A549 (cell line): ENCODE measurements around the gene ANKRD63. TPM values are rescaled to one million over a fixed set of nuclear protein-coding genes. Genes with fewer than 3 reads are reported as not detected.

Experiments
- ATAC-seq, 2 experiments: fragments of 200-7000 bp in 1 of 2; fragments of >200 bp in 1 of 2; cut with Nextera tagmentation in 1 of 2; cut with Tn5 transposase in 1 of 2; 3 replicates each; pipeline versions ENCODE4 v1.8.0 to v1.9.1; 2018 to 2020; ENCODE audit warnings: mild to moderate bottlenecking in 1 of 2, moderate library complexity in 1 of 2
- CTCF ChIA-PET: fragments of 300-600 bp; sonication (Branson Sonifier 250); formaldehyde crosslinking; extraction: SDS; loops from one replicate; lab custom pipeline; 2021; ENCODE audit warnings: antibody characterized with exemption, inconsistent platforms; lab: Yijun Ruan, JAX
- POLR2A ChIA-PET: fragments of 350-600 bp; formaldehyde crosslinking; extraction: SDS; loops from one replicate; lab custom pipeline; 2021; ENCODE audit warnings: antibody characterized with exemption, inconsistent platforms; lab: Yijun Ruan, JAX
- DNase-seq, 2 experiments: peaks; one replicate each; pipeline versions ENCODE4 v3.0.0 to v3.0.0-alpha.2; 2011 to 2016; ENCODE audit warnings: low read depth in 1 of 2, low spot score in 1 of 2
- FAIRE-seq: peaks from 2 replicates; lab custom pipeline; 2011; peaks lifted over from hg19 to GRCh38; lab: Jason Lieb, UNC
- H3K27ac ChIP-seq, 2 experiments: fragments of >200 bp; sonication (Bioruptor Twin); formaldehyde crosslinking; 3 replicates each; pipeline ENCODE4 v1.5.1; 2016 to 2017
- H3K4me1 ChIP-seq: fragments of >200 bp; sonication (Bioruptor Twin); formaldehyde crosslinking; 3 replicates; pipeline ENCODE4 v1.6.1; 2016
- H3K4me2 ChIP-seq: fragments of >200 bp; sonication (Bioruptor Twin); formaldehyde crosslinking; 3 replicates; pipeline ENCODE4 v1.6.1; 2016
- H3K4me3 ChIP-seq: fragments of >200 bp; sonication (Bioruptor Twin); formaldehyde crosslinking; 3 replicates; pipeline ENCODE4 v1.5.1; 2016
- H3K9me3 ChIP-seq: fragments of >200 bp; sonication (Bioruptor Twin); formaldehyde crosslinking; 3 replicates; pipeline ENCODE4 v1.6.1; 2016
- CBX2 ChIP-seq: fragments of 200-600 bp; sonication (generic); IDR thresholded peaks from 2 replicates; pipeline ENCODE4 v1.6.1; 2016; ENCODE audit warnings: low read depth, mild to moderate bottlenecking, borderline replicate concordance
- CBX8 ChIP-seq: fragments of 200-600 bp; sonication (generic); IDR thresholded peaks from 2 replicates; pipeline ENCODE4 v1.6.1; 2016
- CEBPB ChIP-seq, 2 experiments: fragments of >200 bp in 1 of 2; sonication (Bioruptor Twin) in 1 of 2; formaldehyde crosslinking in 1 of 2; IDR thresholded peaks; 2 replicates each; pipeline ENCODE4 v1.6.1; 2012 to 2016
- EP300 ChIP-seq, 2 experiments: fragments of >200 bp; sonication (Bioruptor Twin); formaldehyde crosslinking; IDR thresholded peaks; 2 replicates in 1 of 2; 3 replicates in 1 of 2; pipeline ENCODE4 v1.6.1; 2016 to 2017
- ESRRA ChIP-seq: fragments of 150-350 bp; IDR thresholded peaks from 2 replicates; pipeline ENCODE4 v1.6.1; 2014; ENCODE audit warnings: mild to moderate bottlenecking, low read length, borderline replicate concordance
- FOXS1 ChIP-seq: fragments of 250-450 bp; sonication (Bioruptor Pico); IDR thresholded peaks from 2 replicates; pipeline ENCODE4 v1.5.0; 2020; ENCODE audit warnings: mild to moderate bottlenecking, moderate library complexity
- GATA3 ChIP-seq: IDR thresholded peaks from 2 replicates; pipeline ENCODE4 v1.6.1; 2012; ENCODE audit warnings: borderline replicate concordance
- HOXB5 ChIP-seq: fragments of 250-450 bp; sonication (Bioruptor Pico); IDR thresholded peaks from 2 replicates; pipeline ENCODE4 v1.5.0; 2020; ENCODE audit warnings: mild to moderate bottlenecking, moderate library complexity
- JUN ChIP-seq, 2 experiments: fragments of >200 bp; sonication (Bioruptor Twin); formaldehyde crosslinking; IDR thresholded peaks; 2 replicates in 1 of 2; 3 replicates in 1 of 2; pipeline ENCODE4 v1.6.1; 2016 to 2017
- KDM5A ChIP-seq: fragments of 200-600 bp; sonication (generic); IDR thresholded peaks from 2 replicates; pipeline ENCODE4 v1.6.1; 2016; ENCODE audit warnings: antibody characterized with exemption, mild to moderate bottlenecking
- MAFK ChIP-seq: fragments of 450-650 bp; IDR thresholded peaks from 2 replicates; pipeline ENCODE4 v1.6.1; 2014; ENCODE audit not compliant: partially characterized antibody
- MAZ ChIP-seq: fragments of 150-350 bp; IDR thresholded peaks from 2 replicates; pipeline ENCODE4 v1.6.1; 2014; ENCODE audit warnings: antibody characterized with exemption, low read depth, low read length, borderline replicate concordance
- NFE2L2 ChIP-seq: fragments of 150-350 bp; conservative IDR thresholded peaks from 2 replicates; pipeline ENCODE4 v1.6.1; 2014; ENCODE audit warnings: low read length
- NPAS2 ChIP-seq: fragments of 250-450 bp; sonication (Bioruptor Pico); IDR thresholded peaks from 2 replicates; pipeline ENCODE4 v1.8.0; 2022; ENCODE audit warnings: mild to moderate bottlenecking, moderate library complexity, borderline replicate concordance
- RARB ChIP-seq: fragments of 250-450 bp; sonication (Bioruptor Pico); IDR thresholded peaks from 2 replicates; pipeline ENCODE4 v1.8.0; 2021; ENCODE audit warnings: mild to moderate bottlenecking, moderate library complexity
- RNF2 ChIP-seq: fragments of 200-600 bp; sonication (generic); IDR thresholded peaks from 2 replicates; pipeline ENCODE4 v1.6.1; 2016; ENCODE audit warnings: low read depth, mild to moderate bottlenecking, antibody characterized with exemption, moderate library complexity, borderline replicate concordance
- TFCP2L1 ChIP-seq: fragments of 250-450 bp; sonication (Bioruptor Pico); IDR thresholded peaks from 2 replicates; pipeline ENCODE4 v1.5.0; 2021; ENCODE audit warnings: mild to moderate bottlenecking
- ZC3H11A ChIP-seq: fragments of 450-650 bp; IDR thresholded peaks from 2 replicates; pipeline ENCODE4 v1.6.1; 2014; ENCODE audit warnings: antibody characterized with exemption, mild to moderate bottlenecking
- ZFP36 ChIP-seq: fragments of 450-650 bp; IDR thresholded peaks from 2 replicates; pipeline ENCODE4 v1.6.1; 2014; ENCODE audit warnings: borderline replicate concordance; ENCODE audit not compliant: partially characterized antibody
- WGBS: methylation state at CpG from one replicate; pipeline ENCODE4 v1.1.6; 2017; ENCODE audit errors: missing lambda C conversion rate; 5-methylcytosine and 5-hydroxymethylcytosine counted together
- polyA plus RNA-seq, 4 experiments: library from polyadenylated mRNA; depleted of rRNA in 3 of 4; stranded (reverse); fragments of >200 nt; fragmentation: RNase III in 1 of 4; extraction: RNeasy Plus Mini Kit Qiagen cat#74134 plus additional on column Dnase treatment in 1 of 4; gene quantifications; 2 replicates in 3 of 4; 3 replicates in 1 of 4; pipeline ENCODE4 v1.2.3, GENCODE V29; 2011 to 2017
- TF ChIP-seq, protein P1 (sequence below): IDR thresholded peaks from 2 replicates; pipeline ENCODE4 v1.6.1; 2012
- TF ChIP-seq, protein P2 (sequence below): IDR thresholded peaks from 2 replicates; pipeline ENCODE4 v1.6.1; 2012
- TF ChIP-seq, protein P3 (sequence below): fragments of >200 bp; sonication (Bioruptor Twin); formaldehyde crosslinking; IDR thresholded peaks from 3 replicates; pipeline ENCODE4 v1.6.1; 2016

Gene ANKRD63
- polyA plus RNA-seq, 2 of the 4 experiments (the other 2 are of a cell fraction), result 0.25 TPM; not detected in 1

DNA sequence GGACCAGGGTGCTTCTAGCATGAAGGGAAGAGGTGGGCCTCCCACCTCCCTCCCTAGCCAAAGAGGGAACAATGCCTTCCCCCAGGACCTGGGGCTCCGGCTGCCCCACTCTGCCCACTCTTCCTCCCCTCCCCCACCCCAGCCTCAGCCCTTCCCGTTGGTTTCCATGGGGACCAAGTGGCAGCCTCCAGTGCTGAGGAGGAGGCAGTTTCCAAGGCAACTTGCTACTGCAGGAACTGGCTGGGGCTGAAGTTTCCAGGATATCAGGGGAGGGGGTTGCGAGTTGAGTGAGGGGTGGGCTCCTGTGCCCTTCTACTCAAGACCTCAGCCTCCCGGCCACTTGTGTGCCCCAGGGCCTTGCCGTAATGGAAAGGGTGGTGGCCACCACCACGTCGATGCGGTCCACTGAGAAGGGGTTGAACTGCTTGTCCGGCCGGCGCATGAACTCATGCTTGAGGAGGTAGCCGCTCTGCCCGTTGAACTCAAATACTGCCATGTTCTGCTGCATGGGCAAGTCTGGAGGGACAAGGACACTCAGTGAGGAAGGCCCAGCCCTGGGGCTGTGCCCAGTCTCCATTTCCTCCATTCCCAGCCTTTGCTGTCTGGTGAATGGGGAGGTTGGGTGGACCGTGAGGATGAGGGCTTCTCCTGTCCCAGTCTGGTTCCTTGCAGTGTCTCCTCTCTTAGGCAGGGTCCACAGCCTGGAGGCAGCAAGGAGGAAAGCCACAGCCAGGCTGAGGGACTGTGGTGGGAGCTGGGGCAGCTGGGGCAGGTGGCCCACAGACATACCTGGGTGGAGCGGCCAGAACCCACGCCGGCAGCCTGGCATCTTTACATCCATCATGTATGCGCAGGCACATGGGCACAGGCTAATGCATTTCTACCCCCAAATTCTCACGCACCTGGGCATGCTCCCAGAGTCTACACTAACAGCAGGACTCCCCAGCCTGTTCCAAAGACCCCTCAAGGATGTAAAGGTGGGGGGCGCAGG, 11.3 kb upstream of the ANKRD63 start:
- Histone ChIP-seq H3K4me3 (no peak overlapping the region), H3K9me3 (no peaks in the 10 kb centered on the region), H3K4me2 (no peak overlapping the region), H3K4me1 (0 out of 3 replicates have a peak, but pooled peaks cover 2% of the 10 kb centered on the region), H3K27ac (no peak overlapping the region)
- FAIRE-seq (no peak), DNase-seq (no peak), ATAC-seq (no peak)
- ChIA-PET POLR2A (no interaction called here), CTCF (interaction anchor here (1.0 to 7.2 kb wide), 7 partner anchors 15 to 27 kb away, joined by 3 to 55 read pairs (median 19); partner anchors contain the start of genes INAFM2 and PLCB2)
- no peak for TF ChIP-seq TFCP2L1 (CRISPR knock-in tag)
- no peak for TF ChIP-seq GATA3
- TF ChIP-seq, protein P1, sequence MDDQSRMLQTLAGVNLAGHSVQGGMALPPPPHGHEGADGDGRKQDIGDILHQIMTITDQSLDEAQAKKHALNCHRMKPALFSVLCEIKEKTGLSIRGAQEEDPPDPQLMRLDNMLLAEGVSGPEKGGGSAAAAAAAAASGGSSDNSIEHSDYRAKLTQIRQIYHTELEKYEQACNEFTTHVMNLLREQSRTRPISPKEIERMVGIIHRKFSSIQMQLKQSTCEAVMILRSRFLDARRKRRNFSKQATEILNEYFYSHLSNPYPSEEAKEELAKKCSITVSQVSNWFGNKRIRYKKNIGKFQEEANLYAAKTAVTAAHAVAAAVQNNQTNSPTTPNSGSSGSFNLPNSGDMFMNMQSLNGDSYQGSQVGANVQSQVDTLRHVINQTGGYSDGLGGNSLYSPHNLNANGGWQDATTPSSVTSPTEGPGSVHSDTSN, result no peak
- TF ChIP-seq, protein P2, sequence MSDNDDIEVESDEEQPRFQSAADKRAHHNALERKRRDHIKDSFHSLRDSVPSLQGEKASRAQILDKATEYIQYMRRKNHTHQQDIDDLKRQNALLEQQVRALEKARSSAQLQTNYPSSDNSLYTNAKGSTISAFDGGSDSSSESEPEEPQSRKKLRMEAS, result no peak
- no peak for TF ChIP-seq CEBPB (IDR thresholded peaks at IDR 0.05)
- TF ChIP-seq RNF2, result no peak
- no peak for TF ChIP-seq NFE2L2
- no peak for TF ChIP-seq ESRRA
- TF ChIP-seq ZFP36, result no peak
- no peak for TF ChIP-seq HOXB5 (CRISPR knock-in tag)
- TF ChIP-seq CBX2, result no peak
- TF ChIP-seq KDM5A, result no peak
- no peak for TF ChIP-seq ZC3H11A
- no peak for TF ChIP-seq NPAS2 (CRISPR knock-in tag)
- TF ChIP-seq RARB (CRISPR knock-in tag), result no peak
- TF ChIP-seq MAFK, result no peak
- no peak for TF ChIP-seq FOXS1 (CRISPR knock-in tag)
- 88% methylated on average over 11 of the region's 20 CpGs for WGBS

DNA sequence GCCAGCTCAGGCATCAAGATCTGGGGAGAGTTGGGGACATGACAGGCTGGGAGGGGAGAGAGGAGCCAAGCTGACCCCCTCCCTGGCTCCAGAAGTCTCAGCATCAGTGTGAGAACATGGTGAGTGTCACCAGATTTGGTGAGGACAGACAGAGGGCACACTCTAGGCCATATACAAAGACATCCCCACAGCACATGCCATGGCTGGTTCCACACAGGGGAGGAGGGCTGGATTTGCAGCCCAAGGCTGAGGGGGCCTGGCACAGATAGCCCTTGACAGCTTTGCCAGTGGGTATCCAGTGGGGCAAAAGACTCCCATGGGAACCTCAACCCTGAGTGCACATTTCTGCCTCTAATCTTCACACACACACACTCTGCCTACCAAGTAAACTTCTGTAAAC, 10.1 kb upstream of the ANKRD63 start:
- Histone ChIP-seq H3K9me3 (no peaks in the 10 kb centered on the region), H3K4me3 (no peak overlapping the region), H3K4me1 (peaks cover 7% of the 10 kb centered on the region; the same call in 2 of the 3 replicates), H3K27ac (no peak overlapping the region), H3K4me2 (no peak overlapping the region)
- no peak for ATAC-seq
- no peak for DNase-seq
- no peak for TF ChIP-seq JUN (IDR thresholded peaks at IDR 0.05)
- TF ChIP-seq MAZ, result no peak
- no peak for TF ChIP-seq RARB (CRISPR knock-in tag)
- no peak for TF ChIP-seq NPAS2 (CRISPR knock-in tag)
- POLR2A ChIA-PET, result no interaction called here
- CTCF ChIA-PET, result interaction anchor here (0.8 to 7.2 kb wide), 8 partner anchors 10 to 129 kb away, joined by 3 to 55 read pairs (median 11); partner anchors contain the start of genes ANKRD63, INAFM2 and PLCB2
- no peak for FAIRE-seq

DNA sequence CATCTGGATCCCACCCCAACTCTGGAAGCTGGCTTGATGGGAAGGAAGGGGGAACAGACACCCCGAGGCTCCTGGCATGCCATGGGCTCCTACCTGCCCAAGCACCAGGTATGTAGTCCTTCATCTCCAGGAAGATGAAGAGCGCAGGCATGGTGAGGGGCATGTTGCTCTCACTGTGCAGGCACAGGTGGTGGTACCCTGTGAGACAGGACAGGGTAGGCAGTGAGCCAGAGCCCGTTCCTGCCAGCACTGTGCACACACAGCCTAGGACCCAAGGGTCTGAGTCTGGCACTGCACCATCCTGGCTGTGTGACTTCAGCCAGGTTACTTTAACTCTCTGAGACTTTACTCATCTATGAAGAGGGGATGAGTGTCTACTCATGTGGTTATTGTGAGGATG, 9.4 kb upstream of the ANKRD63 start:
- no peak for DNase-seq
- Histone ChIP-seq H3K4me2 (no peak overlapping the region), H3K9me3 (no peaks in the 10 kb centered on the region), H3K4me3 (no peak overlapping the region), H3K4me1 (peaks cover 11% of the 10 kb centered on the region; the same call in 2 of the 3 replicates), H3K27ac (no peak overlapping the region)
- ATAC-seq, result no peak
- WGBS, result 25% methylated on average over 1 of the region's 3 CpGs
- POLR2A ChIA-PET, result interaction anchor here (1.4 kb wide), 1 partner anchor 47 kb away, joined by 3 read pairs; no protein-coding TSS in a partner anchor
- no peak for FAIRE-seq
- CTCF ChIA-PET, result interaction anchor here (0.8 to 7.2 kb wide), 8 partner anchors 10 to 130 kb away, joined by 3 to 55 read pairs (median 18); partner anchors contain the start of genes INAFM2 and PLCB2
- TF ChIP-seq, protein P3, sequence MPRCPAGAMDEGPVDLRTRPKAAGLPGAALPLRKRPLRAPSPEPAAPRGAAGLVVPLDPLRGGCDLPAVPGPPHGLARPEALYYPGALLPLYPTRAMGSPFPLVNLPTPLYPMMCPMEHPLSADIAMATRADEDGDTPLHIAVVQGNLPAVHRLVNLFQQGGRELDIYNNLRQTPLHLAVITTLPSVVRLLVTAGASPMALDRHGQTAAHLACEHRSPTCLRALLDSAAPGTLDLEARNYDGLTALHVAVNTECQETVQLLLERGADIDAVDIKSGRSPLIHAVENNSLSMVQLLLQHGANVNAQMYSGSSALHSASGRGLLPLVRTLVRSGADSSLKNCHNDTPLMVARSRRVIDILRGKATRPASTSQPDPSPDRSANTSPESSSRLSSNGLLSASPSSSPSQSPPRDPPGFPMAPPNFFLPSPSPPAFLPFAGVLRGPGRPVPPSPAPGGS, result no peak
- TF ChIP-seq EP300 (IDR thresholded peaks at IDR 0.05) (no peak), CBX8 (no peak)
- TF ChIP-seq, protein P2, result no peak
